GM12878 (cell line): ENCODE data around the gene HDAC7. TPM values are rescaled to one million over a fixed set of nuclear protein-coding genes. Genes with fewer than 3 reads are reported as not detected.

Source experiments
- ATAC-seq: fragments of 200-7000 bp; cut with Tn5 transposase; 3 replicates; pipeline ENCODE4 v1.9.1; 2020; ENCODE audit warnings: mild to moderate bottlenecking, moderate library complexity
- BruUV-seq: library from RNA; stranded (reverse); fragments of 400-500 nt; replicated peaks from 2 replicates; lab custom pipeline; 2021; lab: Mats Ljungman, UMichigan
- CTCF ChIA-PET: fragments of 300-600 bp; sonication (Branson Sonifier 250); formaldehyde crosslinking; extraction: SDS; loops from one replicate; lab custom pipeline; 2021; ENCODE audit warnings: inconsistent platforms; lab: Yijun Ruan, JAX
- POLR2A ChIA-PET: fragments of 350-600 bp; formaldehyde crosslinking; extraction: SDS; loops from one replicate; lab custom pipeline; 2021; ENCODE audit warnings: inconsistent platforms; lab: Charles Lee
- RAD21 ChIA-PET: fragments of 300-600 bp; sonication (Branson Sonifier 250); formaldehyde crosslinking; loops from one replicate; lab custom pipeline; 2023; ENCODE audit warnings: antibody characterized with exemption; ENCODE audit not compliant: unreplicated experiment; lab: Charles Lee
- SMC1A ChIA-PET: fragments of 300-600 bp; sonication (Branson Sonifier 250); formaldehyde crosslinking; loops from one replicate; lab custom pipeline; 2023; ENCODE audit not compliant: unreplicated experiment, uncharacterized antibody; lab: Charles Lee
- DNase-seq: peaks from one replicate; pipeline ENCODE4 v3.0.0-alpha.2; 2011; ENCODE audit warnings: low read depth, low spot score
- FAIRE-seq: peaks from 3 replicates; lab custom pipeline; 2011; peaks lifted over from hg19 to GRCh38; lab: Jason Lieb, UNC
- H2AFZ ChIP-seq: 2 replicates; pipeline ENCODE4 v1.6.0; 2011; ENCODE audit warnings: low read depth, low read length, control low read depth; ENCODE audit not compliant: control insufficient read depth
- H3K27ac ChIP-seq: 2 replicates; pipeline ENCODE4 v1.5.1; 2011; ENCODE audit warnings: control low read depth; ENCODE audit not compliant: control insufficient read depth, insufficient read depth
- H3K27me3 ChIP-seq, 2 experiments: replicated peaks in 1 of 2; 2 replicates each; pipeline versions ENCODE4 v1.6.0 to v1.6.1; 2011; ENCODE audit warnings: low read length in 1 of 2; ENCODE audit not compliant: control insufficient read depth in 2 of 2, insufficient read depth in 2 of 2
- H3K36me3 ChIP-seq, 2 experiments: 2 replicates each; pipeline ENCODE4 v1.5.1; 2011; ENCODE audit warnings: low read length in 1 of 2; ENCODE audit not compliant: control insufficient read depth in 2 of 2, insufficient read depth in 2 of 2
- H3K4me1 ChIP-seq: 2 replicates; pipeline ENCODE4 v1.6.1; 2011; ENCODE audit warnings: mild to moderate bottlenecking, low read length, moderate library complexity, mixed read lengths; ENCODE audit not compliant: control insufficient read depth, insufficient read depth
- H3K4me2 ChIP-seq: 2 replicates; pipeline ENCODE4 v1.6.0; 2011; ENCODE audit warnings: control low read depth; ENCODE audit not compliant: control insufficient read depth, insufficient read depth
- H3K4me3 ChIP-seq: fragments of 200-600 bp; sonication (generic); 2 replicates; pipeline ENCODE4 v1.5.1; 2016
- H3K79me2 ChIP-seq: 2 replicates; pipeline ENCODE4 v1.6.0; 2011; ENCODE audit warnings: low read length; ENCODE audit not compliant: control insufficient read depth, insufficient read depth
- H3K9ac ChIP-seq: 2 replicates; pipeline ENCODE4 v1.8.0; 2011; ENCODE audit warnings: low read length, control low read depth, mixed read lengths; ENCODE audit not compliant: control insufficient read depth, insufficient read depth
- H3K9me3 ChIP-seq: replicated peaks from 3 replicates; pipeline ENCODE4 v1.5.1; 2011; ENCODE audit warnings: mild to moderate bottlenecking, low read length; ENCODE audit not compliant: control insufficient read depth, insufficient read depth
- H4K20me1 ChIP-seq: 2 replicates; pipeline ENCODE4 v1.6.0; 2011; ENCODE audit not compliant: control insufficient read depth, insufficient read depth
- FOXK2 ChIP-seq: fragments of 450-650 bp; IDR thresholded peaks from 2 replicates; pipeline ENCODE4 v1.6.1; 2017; ENCODE audit warnings: mild to moderate bottlenecking, moderate library complexity
- KDM1A ChIP-seq: fragments of 200-600 bp; sonication (generic); IDR thresholded peaks from 2 replicates; pipeline ENCODE4 v1.6.1; 2016; ENCODE audit warnings: borderline replicate concordance
- MAX ChIP-seq: IDR thresholded peaks from 2 replicates; pipeline ENCODE4 v1.6.1; 2012; ENCODE audit warnings: low read depth, low read length, improper control_type of control experiment
- NFYA ChIP-seq: IDR thresholded peaks from 2 replicates; pipeline ENCODE4 v1.6.1; 2011; ENCODE audit warnings: low read depth, mild to moderate bottlenecking, low read length, improper control_type of control experiment, borderline replicate concordance
- NR2C2 ChIP-seq: IDR thresholded peaks from 2 replicates; pipeline ENCODE4 v1.6.1; 2011; ENCODE audit warnings: borderline replicate concordance, low read depth; ENCODE audit not compliant: control insufficient read depth, insufficient read length
- RB1 ChIP-seq: fragments of 450-650 bp; formaldehyde crosslinking; IDR thresholded peaks from 2 replicates; pipeline ENCODE4 v1.6.1; 2017; ENCODE audit warnings: mild to moderate bottlenecking, borderline replicate concordance
- SIN3A ChIP-seq: IDR thresholded peaks from 2 replicates; pipeline ENCODE4 v1.6.1; 2012; ENCODE audit warnings: low read depth, low read length, improper control_type of control experiment
- SIX5 ChIP-seq: IDR thresholded peaks from 2 replicates; pipeline ENCODE4 v1.6.1; 2011; ENCODE audit warnings: mild to moderate bottlenecking, low read depth, low read length, moderate library complexity; ENCODE audit not compliant: severe bottlenecking
- SMAD1 ChIP-seq: fragments of 450-650 bp; IDR thresholded peaks from 2 replicates; pipeline ENCODE4 v1.6.1; 2018; ENCODE audit warnings: mild to moderate bottlenecking, low read depth; ENCODE audit not compliant: partially characterized antibody
- SREBF2 ChIP-seq: IDR thresholded peaks from 2 replicates; pipeline ENCODE4 v1.6.1; 2012; ENCODE audit warnings: mild to moderate bottlenecking, low read length
- STAT1 ChIP-seq: fragments of 450-650 bp; conservative IDR thresholded peaks from 2 replicates; pipeline ENCODE4 v1.6.1; 2014; ENCODE audit warnings: antibody characterized with exemption, mild to moderate bottlenecking
- TAF1 ChIP-seq: IDR thresholded peaks from 2 replicates; pipeline ENCODE4 v1.6.1; 2011; ENCODE audit warnings: mild to moderate bottlenecking, low read depth, low read length, borderline replicate concordance
- ZBED1 ChIP-seq: IDR thresholded peaks from 2 replicates; pipeline ENCODE4 v1.6.1; 2016; ENCODE audit warnings: borderline replicate concordance
- ZBTB33 ChIP-seq: fragments of 450-650 bp; IDR thresholded peaks from 2 replicates; pipeline ENCODE4 v1.6.1; 2017; ENCODE audit warnings: mild to moderate bottlenecking
- ZNF384 ChIP-seq: IDR thresholded peaks from 2 replicates; pipeline ENCODE4 v1.6.1; 2012; ENCODE audit warnings: low read depth, mild to moderate bottlenecking, low read length, improper control_type of control experiment, borderline replicate concordance
- whole genome bisulfite sequencing: methylation state at CpG from one replicate; pipeline ENCODE4 v1.1.6; 2016; ENCODE audit warnings: low lambda C conversion rate; ENCODE audit not compliant: insufficient replicate concordance, insufficient coverage; ENCODE audit errors: missing lambda C conversion rate; 5-methylcytosine and 5-hydroxymethylcytosine counted together
- in situ Hi-C: fragments of 300-500 bp; cut with MboI; formaldehyde crosslinking; loops from 9 replicates; pipeline ENCODE4 v1.14.3; 2018; ENCODE audit warnings: mixed read lengths
- intact Hi-C: fragments of 100-400 bp; cut with micrococcal nuclease; formaldehyde crosslinking; loops from one replicate; pipeline ENCODE4 v1.14.2; 2022; ENCODE audit not compliant: unreplicated experiment
- polyA plus RNA-seq, 11 experiments: library from polyadenylated mRNA; depleted of rRNA in 4 of 11; unstranded in 6 of 11; stranded (reverse) in 5 of 11; fragments of >200 nt; fragmentation: Nextera tagmentation in 4 of 11; fragmentation: Illumina TruSeq in 1 of 11; extraction: Ambion mirVana in 4 of 11; extraction: Trizol in 1 of 11; gene quantifications; 1 replicate in 1 of 11; 2 replicates in 10 of 11; pipeline versions ENCODE4 v1.2.1 to v1.2.3, GENCODE V29; 2011 to 2016; ENCODE audit warnings: inconsistent platforms in 2 of 11, missing spikeins in 2 of 11, low read depth in 1 of 11
- total RNA-seq, 4 experiments: library from RNA; depleted of rRNA in 3 of 4; stranded (reverse); fragments of >200 nt in 3 of 4; fragmentation: Illumina TruSeq in 1 of 4; extraction: Trizol in 1 of 4; gene quantifications; 2 replicates each; pipeline versions ENCODE4 v1.2.1 to v1.2.3, GENCODE V29; 2013 to 2021
- TF ChIP-seq, protein P1 (sequence below): fragments of 450-650 bp; IDR thresholded peaks from 2 replicates; pipeline ENCODE4 v1.6.1; 2014; ENCODE audit warnings: mild to moderate bottlenecking

The HDAC7 gene
- total and polyA plus RNA-seq, 10 of the 15 experiments (the other 5 are each of a cell fraction or from before 2014, with no cell fraction given): 0.47 to 18.3 (median 5.4) TPM

GRCh38 chr12:47750229-47750798, 69.4 kb downstream of the HDAC7 start:
- ChIA-PET RAD21 (interaction anchor here (0.8 kb wide), 1 partner anchor 36 kb away, joined by 3 read pairs; no protein-coding TSS in a partner anchor), CTCF (interaction anchor here (14.5 kb wide), 1 partner anchor 6 kb away, joined by 507 read pairs; no protein-coding TSS in a partner anchor)
- no TSS peak for BruUV-seq

More at GRCh38 chr12:47750229-47750798, 69.4 kb downstream of the HDAC7 start:
- in situ Hi-C loops (no loop called here), intact Hi-C loops (no loop called here)
- no peak overlapping the region for H2AFZ ChIP-seq
- DNase-seq: no peak
- H3K27me3 ChIP-seq: no peaks in the 10 kb centered on the region
- H3K9me3 ChIP-seq: no peaks in the 10 kb centered on the region
- TF ChIP-seq RB1 (no peak), STAT1 (no peak), MAX (no peak), SIN3A (no peak), ZBED1 (no peak), SIX5 (no peak), NR2C2 (no peak), TAF1 (no peak), ZBTB33 (no peak), KDM1A (no peak), SREBF2 (no peak), NFYA (no peak), ZNF384 (no peak), SMAD1 (no peak), FOXK2 (no peak)
- TF ChIP-seq, protein P1, sequence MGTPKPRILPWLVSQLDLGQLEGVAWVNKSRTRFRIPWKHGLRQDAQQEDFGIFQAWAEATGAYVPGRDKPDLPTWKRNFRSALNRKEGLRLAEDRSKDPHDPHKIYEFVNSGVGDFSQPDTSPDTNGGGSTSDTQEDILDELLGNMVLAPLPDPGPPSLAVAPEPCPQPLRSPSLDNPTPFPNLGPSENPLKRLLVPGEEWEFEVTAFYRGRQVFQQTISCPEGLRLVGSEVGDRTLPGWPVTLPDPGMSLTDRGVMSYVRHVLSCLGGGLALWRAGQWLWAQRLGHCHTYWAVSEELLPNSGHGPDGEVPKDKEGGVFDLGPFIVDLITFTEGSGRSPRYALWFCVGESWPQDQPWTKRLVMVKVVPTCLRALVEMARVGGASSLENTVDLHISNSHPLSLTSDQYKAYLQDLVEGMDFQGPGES: no peak
- no peak overlapping the region for H3K4me3 ChIP-seq
- H3K4me2 ChIP-seq: no peak overlapping the region
- H3K79me2 ChIP-seq: no peaks in the 10 kb centered on the region
- H3K36me3 ChIP-seq: no peaks in the 10 kb centered on the region
- no peak for ATAC-seq
- SMC1A ChIA-PET: no interaction called here
- no peak overlapping the region for H3K27ac ChIP-seq
- H3K9ac ChIP-seq: no peak overlapping the region
- POLR2A ChIA-PET: no interaction called here
- peaks cover 27% of the 10 kb centered on the region for H3K4me1 ChIP-seq
- 65% methylated on average over 10 of the region's 10 CpGs for WGBS
- no peak for FAIRE-seq
- no peaks in the 10 kb centered on the region for H4K20me1 ChIP-seq
